Measurements from ENCODE around the gene ID3. TPM values are rescaled to one million over a fixed set of nuclear protein-coding genes. Genes with fewer than 3 reads are reported as not detected.

Gene ID3
- polyA plus RNA-seq, 1 donor from 2014 or later, result 8.0 TPM

DNA sequence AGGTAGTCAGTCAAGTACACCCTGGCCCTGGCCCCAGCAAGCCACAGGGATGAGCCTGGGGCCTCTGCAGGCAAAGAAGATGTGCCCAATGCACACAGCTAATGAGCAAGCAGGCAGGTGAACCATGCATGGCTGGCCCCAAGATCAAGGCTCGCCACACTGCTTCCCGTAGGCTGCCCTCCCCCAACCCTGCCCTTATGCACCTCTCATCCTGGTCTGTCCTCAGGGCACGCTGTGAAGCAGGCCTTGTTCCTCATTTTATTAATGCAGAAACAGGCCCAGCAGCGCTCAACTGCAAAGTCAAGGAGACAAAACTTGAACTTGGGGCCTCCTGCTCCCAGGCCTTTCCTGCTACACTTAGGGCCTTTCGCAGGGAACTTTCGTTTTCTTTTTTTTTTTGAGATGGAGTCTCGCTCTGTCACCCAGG lies 35.6 kb upstream of the ID3 start:
- no peaks in the 10 kb centered on the region for H3K79me2 ChIP-seq (replicated peaks; ENCODE audit: insufficient read depth, low read length)
- H4K20me1 ChIP-seq (ENCODE audit: insufficient read depth), result no peaks in the 10 kb centered on the region
- TF ChIP-seq EZH2 (IDR thresholded peaks at IDR 0.05; ENCODE audit: borderline replicate concordance, insufficient read depth, low read length, poor library complexity, severe bottlenecking), result no peak
- no peak for TF ChIP-seq SMC3 (conservative IDR thresholded peaks at IDR 0.05; ENCODE audit: poor library complexity)
- no peak for TF ChIP-seq POLR2AphosphoS5 (IDR thresholded peaks at IDR 0.05)
- no peak for TF ChIP-seq MXI1 (conservative IDR thresholded peaks at IDR 0.05; ENCODE audit: poor library complexity, severe bottlenecking)
- no peak for TF ChIP-seq RAD21 (conservative IDR thresholded peaks at IDR 0.05)
- TF ChIP-seq EP300 (conservative IDR thresholded peaks at IDR 0.05; ENCODE audit: poor library complexity, severe bottlenecking), result no peak
- TF ChIP-seq, protein P1, sequence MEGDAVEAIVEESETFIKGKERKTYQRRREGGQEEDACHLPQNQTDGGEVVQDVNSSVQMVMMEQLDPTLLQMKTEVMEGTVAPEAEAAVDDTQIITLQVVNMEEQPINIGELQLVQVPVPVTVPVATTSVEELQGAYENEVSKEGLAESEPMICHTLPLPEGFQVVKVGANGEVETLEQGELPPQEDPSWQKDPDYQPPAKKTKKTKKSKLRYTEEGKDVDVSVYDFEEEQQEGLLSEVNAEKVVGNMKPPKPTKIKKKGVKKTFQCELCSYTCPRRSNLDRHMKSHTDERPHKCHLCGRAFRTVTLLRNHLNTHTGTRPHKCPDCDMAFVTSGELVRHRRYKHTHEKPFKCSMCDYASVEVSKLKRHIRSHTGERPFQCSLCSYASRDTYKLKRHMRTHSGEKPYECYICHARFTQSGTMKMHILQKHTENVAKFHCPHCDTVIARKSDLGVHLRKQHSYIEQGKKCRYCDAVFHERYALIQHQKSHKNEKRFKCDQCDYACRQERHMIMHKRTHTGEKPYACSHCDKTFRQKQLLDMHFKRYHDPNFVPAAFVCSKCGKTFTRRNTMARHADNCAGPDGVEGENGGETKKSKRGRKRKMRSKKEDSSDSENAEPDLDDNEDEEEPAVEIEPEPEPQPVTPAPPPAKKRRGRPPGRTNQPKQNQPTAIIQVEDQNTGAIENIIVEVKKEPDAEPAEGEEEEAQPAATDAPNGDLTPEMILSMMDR (IDR thresholded peaks at IDR 0.05; ENCODE audit: poor library complexity, severe bottlenecking), result no peak
- TF ChIP-seq, protein P2, sequence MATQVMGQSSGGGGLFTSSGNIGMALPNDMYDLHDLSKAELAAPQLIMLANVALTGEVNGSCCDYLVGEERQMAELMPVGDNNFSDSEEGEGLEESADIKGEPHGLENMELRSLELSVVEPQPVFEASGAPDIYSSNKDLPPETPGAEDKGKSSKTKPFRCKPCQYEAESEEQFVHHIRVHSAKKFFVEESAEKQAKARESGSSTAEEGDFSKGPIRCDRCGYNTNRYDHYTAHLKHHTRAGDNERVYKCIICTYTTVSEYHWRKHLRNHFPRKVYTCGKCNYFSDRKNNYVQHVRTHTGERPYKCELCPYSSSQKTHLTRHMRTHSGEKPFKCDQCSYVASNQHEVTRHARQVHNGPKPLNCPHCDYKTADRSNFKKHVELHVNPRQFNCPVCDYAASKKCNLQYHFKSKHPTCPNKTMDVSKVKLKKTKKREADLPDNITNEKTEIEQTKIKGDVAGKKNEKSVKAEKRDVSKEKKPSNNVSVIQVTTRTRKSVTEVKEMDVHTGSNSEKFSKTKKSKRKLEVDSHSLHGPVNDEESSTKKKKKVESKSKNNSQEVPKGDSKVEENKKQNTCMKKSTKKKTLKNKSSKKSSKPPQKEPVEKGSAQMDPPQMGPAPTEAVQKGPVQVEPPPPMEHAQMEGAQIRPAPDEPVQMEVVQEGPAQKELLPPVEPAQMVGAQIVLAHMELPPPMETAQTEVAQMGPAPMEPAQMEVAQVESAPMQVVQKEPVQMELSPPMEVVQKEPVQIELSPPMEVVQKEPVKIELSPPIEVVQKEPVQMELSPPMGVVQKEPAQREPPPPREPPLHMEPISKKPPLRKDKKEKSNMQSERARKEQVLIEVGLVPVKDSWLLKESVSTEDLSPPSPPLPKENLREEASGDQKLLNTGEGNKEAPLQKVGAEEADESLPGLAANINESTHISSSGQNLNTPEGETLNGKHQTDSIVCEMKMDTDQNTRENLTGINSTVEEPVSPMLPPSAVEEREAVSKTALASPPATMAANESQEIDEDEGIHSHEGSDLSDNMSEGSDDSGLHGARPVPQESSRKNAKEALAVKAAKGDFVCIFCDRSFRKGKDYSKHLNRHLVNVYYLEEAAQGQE (IDR thresholded peaks at IDR 0.05; ENCODE audit: borderline replicate concordance), result no peak
- TF ChIP-seq TAF1 (IDR thresholded peaks at IDR 0.05; ENCODE audit: low read depth), result no peak
- H3K4me2 ChIP-seq (ENCODE audit: low read length), result no peak overlapping the region
- no peak overlapping the region for H3K4me3 ChIP-seq (ENCODE audit: low read length)
- no peaks in the 10 kb centered on the region for H3K9me2 ChIP-seq (ENCODE audit: insufficient read depth, low read length)
- no peaks in the 10 kb centered on the region for H3K27me3 ChIP-seq (ENCODE audit: insufficient read depth, low read depth, low read length)
- no peaks in the 10 kb centered on the region for H3K36me3 ChIP-seq (ENCODE audit: insufficient read depth, low read length)
- no peaks in the 10 kb centered on the region for H3F3A ChIP-seq (ENCODE audit: insufficient read depth, low read length, poor library complexity, severe bottlenecking)
- no peaks in the 10 kb centered on the region for H3K9me3 ChIP-seq (ENCODE audit: low read length)
- no peak overlapping the region for H2AFZ ChIP-seq (ENCODE audit: low read depth, low read length)
- H3K9ac ChIP-seq (ENCODE audit: low read length), result no peak overlapping the region
- H3K27ac ChIP-seq (ENCODE audit: low read length), result no peak overlapping the region

DNA sequence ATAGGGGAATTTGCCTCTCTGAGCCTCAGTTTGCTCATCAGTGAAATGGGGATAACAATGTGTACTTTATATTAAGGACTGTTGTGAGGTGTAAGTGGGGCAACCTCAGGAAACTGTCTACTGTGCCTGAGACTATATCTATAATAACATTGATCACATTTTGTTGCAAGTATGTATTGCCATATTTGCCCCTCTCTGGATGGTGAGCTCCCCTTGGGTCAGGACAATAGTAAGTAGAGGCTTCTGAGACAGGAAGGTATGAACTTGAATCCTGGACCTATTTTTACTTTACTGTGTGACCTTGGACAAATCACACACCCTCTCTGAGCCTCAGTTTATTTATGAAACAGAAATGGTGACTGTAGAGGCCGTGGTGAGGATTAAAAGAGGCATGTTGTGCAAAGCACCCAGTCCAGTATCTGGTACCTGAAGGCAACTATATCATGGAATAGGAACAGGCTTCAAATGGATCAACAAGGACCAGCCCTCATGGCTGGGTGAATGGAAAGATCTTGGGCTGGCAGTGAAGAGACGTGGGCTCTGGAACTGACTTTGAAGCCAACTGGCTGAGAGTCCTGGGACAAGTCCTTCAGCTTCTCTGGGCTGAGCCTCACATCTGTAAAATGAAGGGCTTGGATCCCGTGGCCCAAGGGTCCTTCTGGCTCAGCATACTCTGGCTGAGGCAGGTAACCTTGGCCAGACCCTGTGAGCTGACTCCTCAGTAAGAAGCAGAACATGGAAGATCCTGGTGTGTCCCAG lies 35.0 kb upstream of the ID3 start:
- Histone ChIP-seq H3K4me2 (ENCODE audit: low read length) (no peak overlapping the region), H3K79me2 (replicated peaks; ENCODE audit: insufficient read depth, low read length) (no peaks in the 10 kb centered on the region), H3K4me3 (ENCODE audit: low read length) (no peak overlapping the region), H3K9me2 (ENCODE audit: insufficient read depth, low read length) (no peaks in the 10 kb centered on the region), H3K27ac (ENCODE audit: low read length) (no peak overlapping the region), H3K9ac (ENCODE audit: low read length) (no peak overlapping the region), H2AFZ (ENCODE audit: low read depth, low read length) (no peak overlapping the region), H3K9me3 (ENCODE audit: low read length) (no peaks in the 10 kb centered on the region), H4K20me1 (ENCODE audit: insufficient read depth) (no peaks in the 10 kb centered on the region), H3K36me3 (ENCODE audit: insufficient read depth, low read length) (no peaks in the 10 kb centered on the region), H3F3A (ENCODE audit: insufficient read depth, low read length, poor library complexity, severe bottlenecking) (no peaks in the 10 kb centered on the region), H3K27me3 (ENCODE audit: insufficient read depth, low read depth, low read length) (no peaks in the 10 kb centered on the region)
- TF ChIP-seq EZH2 (IDR thresholded peaks at IDR 0.05; ENCODE audit: borderline replicate concordance, insufficient read depth, low read length, poor library complexity, severe bottlenecking) (no peak), EP300 (conservative IDR thresholded peaks at IDR 0.05; ENCODE audit: poor library complexity, severe bottlenecking) (no peak), TAF1 (IDR thresholded peaks at IDR 0.05; ENCODE audit: low read depth) (no peak), MXI1 (conservative IDR thresholded peaks at IDR 0.05; ENCODE audit: poor library complexity, severe bottlenecking) (no peak), SMC3 (conservative IDR thresholded peaks at IDR 0.05; ENCODE audit: poor library complexity) (no peak), RAD21 (conservative IDR thresholded peaks at IDR 0.05) (no peak), POLR2AphosphoS5 (IDR thresholded peaks at IDR 0.05) (no peak)
- TF ChIP-seq, protein P1 (IDR thresholded peaks at IDR 0.05; ENCODE audit: poor library complexity, severe bottlenecking), result no peak
- TF ChIP-seq, protein P2 (IDR thresholded peaks at IDR 0.05; ENCODE audit: borderline replicate concordance), result no peak

Data from neural cell (in vitro differentiated cells).